Right atrium auricular region (tissue), 2 donors: ENCODE results near the gene UBXN4. TPM values are rescaled to one million over a fixed set of nuclear protein-coding genes. Genes with fewer than 3 reads are reported as not detected.
"Not testable (repeated sequence)": the region's sequence is repeated elsewhere in the genome, so short reads cannot be mapped to it uniquely, and the experiment has no call there.

ENCODE experiments used
- DNase-seq: peaks from one replicate; pipeline ENCODE4 v3.0.0-alpha.2; 2019; ENCODE audit warnings: low spot score
- H3K27ac ChIP-seq, 2 donors: fragments of 200-600 bp; sonication (generic); 1 replicate in 1 of 2; 2 replicates in 1 of 2; pipeline ENCODE4 v1.5.1; 2016 to 2019
- H3K27me3 ChIP-seq, 2 donors: fragments of 200-600 bp; sonication (generic); one replicate each; pipeline versions ENCODE4 v1.5.1 to v1.6.0; 2017 to 2019
- H3K36me3 ChIP-seq: fragments of 200-600 bp; sonication (generic); one replicate; pipeline ENCODE4 v1.5.1; 2016
- H3K4me1 ChIP-seq, 2 donors: fragments of 200-600 bp; sonication (generic); one replicate each; pipeline versions ENCODE4 v1.5.1 to v1.6.0; 2017 to 2019
- H3K4me3 ChIP-seq, 2 donors: fragments of 200-600 bp; sonication (generic); 1 replicate in 1 of 2; 2 replicates in 1 of 2; pipeline ENCODE4 v1.5.1; 2017 to 2019; ENCODE audit warnings: mild to moderate bottlenecking in 1 of 2, moderate library complexity in 1 of 2
- H3K9me3 ChIP-seq, 2 donors: fragments of 200-600 bp; sonication (generic); one replicate each; pipeline ENCODE4 v1.5.1; 2019
- total RNA-seq, 2 donors: library from RNA; depleted of rRNA; stranded (reverse); fragments of >200 nt; gene quantifications; one replicate each; pipeline ENCODE4 v1.1.0, GENCODE V29; 2016
- TF ChIP-seq, protein P1 (sequence below), 2 donors: fragments of 200-600 bp; sonication (generic); IDR thresholded peaks; one replicate each; pipeline ENCODE4 v1.5.1; 2019; ENCODE audit warnings: antibody characterized with exemption in 2 of 2

The UBXN4 gene
- total RNA-seq, 2 donors from 2014 or later: 37.5 to 48.7 TPM

DNA sequence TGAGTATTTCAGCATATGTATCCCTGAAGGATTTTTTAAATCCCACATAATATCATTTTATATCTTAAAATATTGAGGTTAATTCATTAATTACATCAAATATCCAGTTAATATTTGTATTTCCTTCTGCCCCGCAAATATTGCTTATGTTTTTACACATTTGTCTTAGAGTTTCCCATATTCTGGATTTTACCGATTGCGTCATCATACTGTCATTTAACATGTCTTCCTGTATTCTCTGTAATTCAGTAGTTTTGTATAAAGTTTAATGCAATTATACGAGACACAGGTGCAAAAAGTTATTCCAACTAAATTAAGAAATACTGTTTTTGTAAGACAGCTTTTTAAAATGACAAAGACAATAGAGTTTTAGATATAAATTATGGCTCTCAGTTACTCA lies 33.5 kb upstream of the UBXN4 start:
- Histone ChIP-seq H3K4me1 (no peaks in the 10 kb centered on the region), H3K27me3 (no peaks in the 10 kb centered on the region), H3K27ac (no peak overlapping the region), H3K4me3 (no peak overlapping the region), H3K9me3 (no peaks in the 10 kb centered on the region), H3K36me3 (no peaks in the 10 kb centered on the region)
- TF ChIP-seq, protein P1, sequence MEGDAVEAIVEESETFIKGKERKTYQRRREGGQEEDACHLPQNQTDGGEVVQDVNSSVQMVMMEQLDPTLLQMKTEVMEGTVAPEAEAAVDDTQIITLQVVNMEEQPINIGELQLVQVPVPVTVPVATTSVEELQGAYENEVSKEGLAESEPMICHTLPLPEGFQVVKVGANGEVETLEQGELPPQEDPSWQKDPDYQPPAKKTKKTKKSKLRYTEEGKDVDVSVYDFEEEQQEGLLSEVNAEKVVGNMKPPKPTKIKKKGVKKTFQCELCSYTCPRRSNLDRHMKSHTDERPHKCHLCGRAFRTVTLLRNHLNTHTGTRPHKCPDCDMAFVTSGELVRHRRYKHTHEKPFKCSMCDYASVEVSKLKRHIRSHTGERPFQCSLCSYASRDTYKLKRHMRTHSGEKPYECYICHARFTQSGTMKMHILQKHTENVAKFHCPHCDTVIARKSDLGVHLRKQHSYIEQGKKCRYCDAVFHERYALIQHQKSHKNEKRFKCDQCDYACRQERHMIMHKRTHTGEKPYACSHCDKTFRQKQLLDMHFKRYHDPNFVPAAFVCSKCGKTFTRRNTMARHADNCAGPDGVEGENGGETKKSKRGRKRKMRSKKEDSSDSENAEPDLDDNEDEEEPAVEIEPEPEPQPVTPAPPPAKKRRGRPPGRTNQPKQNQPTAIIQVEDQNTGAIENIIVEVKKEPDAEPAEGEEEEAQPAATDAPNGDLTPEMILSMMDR (IDR thresholded peaks at IDR 0.05): no peak
- DNase-seq: no peak

DNA sequence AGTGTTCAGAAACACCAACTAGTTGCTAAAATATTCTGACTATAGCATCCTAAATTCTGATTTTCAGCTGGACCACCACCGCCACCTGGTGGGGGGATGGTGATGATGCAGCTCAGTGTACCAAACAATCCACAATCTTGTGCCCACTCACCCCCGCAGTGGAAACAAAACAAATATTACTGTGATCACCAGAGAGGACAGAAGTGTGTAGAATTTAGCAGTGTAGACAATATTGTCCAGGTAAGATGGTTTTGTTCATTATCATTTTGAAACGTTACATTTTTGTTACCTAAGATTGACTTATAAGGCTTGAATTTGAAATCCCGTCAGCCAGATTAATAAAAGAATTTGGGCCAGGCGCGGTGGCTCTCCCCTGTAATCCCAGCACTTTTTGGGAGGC lies 31.7 kb upstream of the UBXN4 start:
- H3K27ac ChIP-seq: no peak overlapping the region
- H3K4me3 ChIP-seq: no peak overlapping the region
- H3K9me3 ChIP-seq: no peaks in the 10 kb centered on the region
- no peaks in the 10 kb centered on the region for H3K27me3 ChIP-seq
- no peaks in the 10 kb centered on the region for H3K36me3 ChIP-seq
- H3K4me1 ChIP-seq: no peaks in the 10 kb centered on the region
- DNase-seq: peak; percentile 69
- TF ChIP-seq, protein P1 (IDR thresholded peaks at IDR 0.05): peak; percentile 93 to 95

DNA sequence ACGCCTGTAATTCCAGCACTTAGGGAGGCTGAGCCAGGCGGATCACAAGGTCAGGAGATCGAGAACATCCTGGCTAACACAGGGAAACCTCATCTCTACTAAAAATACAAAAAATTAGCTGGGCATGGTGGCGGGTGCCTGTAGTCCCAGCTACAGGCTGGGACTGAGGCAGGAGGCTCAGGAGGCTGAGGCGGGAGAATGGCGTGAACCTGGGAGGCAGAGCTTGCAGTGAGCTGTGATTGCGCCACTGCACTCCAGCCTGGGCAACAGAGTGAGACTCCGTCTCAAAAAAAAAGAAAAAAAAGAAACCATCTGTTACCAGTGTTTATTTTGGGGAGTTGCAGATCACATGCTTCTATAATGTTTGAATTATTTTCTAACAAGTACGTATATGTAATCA lies 26.6 kb upstream of the UBXN4 start:
- not testable (repeated sequence) for H3K4me3 ChIP-seq, DNase-seq, H3K4me1 ChIP-seq, H3K9me3 ChIP-seq, H3K27ac ChIP-seq, H3K27me3 ChIP-seq
- H3K36me3 ChIP-seq: peaks cover 14% of the 10 kb centered on the region

DNA sequence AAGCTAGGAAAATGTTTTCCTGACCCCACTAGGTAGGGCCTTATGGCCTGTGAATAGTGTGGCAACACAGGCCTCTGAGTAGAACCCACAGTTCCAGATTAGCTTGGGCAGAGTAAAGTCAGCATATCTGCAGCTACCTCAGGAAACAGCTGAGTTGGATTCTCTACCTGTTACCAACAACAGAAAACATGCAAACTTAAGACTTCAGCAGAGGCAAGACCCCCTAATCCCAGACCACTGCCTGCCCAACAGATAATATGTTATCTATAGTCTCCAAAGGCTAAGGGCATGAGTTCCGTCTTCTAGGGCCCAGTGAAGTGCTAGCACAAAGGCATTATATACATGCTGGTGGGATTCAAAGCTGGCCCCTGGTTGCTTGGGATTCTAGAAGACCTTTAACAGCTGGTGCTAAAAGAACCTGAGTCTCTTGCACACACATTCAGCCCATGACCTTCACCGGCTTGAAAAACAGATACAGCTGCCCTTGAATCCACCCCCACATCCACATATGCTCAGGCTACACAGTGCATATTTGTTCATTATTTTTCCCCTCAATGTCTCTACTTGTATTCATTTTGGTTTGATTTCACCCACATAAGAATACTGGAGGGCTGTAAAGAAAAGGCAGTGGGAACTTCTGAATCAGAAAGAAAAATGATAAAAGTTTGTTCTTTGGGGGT lies 13.5 kb upstream of the UBXN4 start:
- H3K4me1 ChIP-seq: no peaks in the 10 kb centered on the region
- H3K36me3 ChIP-seq: no peaks in the 10 kb centered on the region
- no peaks in the 10 kb centered on the region for H3K27me3 ChIP-seq
- no peak overlapping the region for H3K27ac ChIP-seq
- no peak overlapping the region for H3K4me3 ChIP-seq
- TF ChIP-seq, protein P1 (IDR thresholded peaks at IDR 0.05): no peak
- DNase-seq: no peak
- H3K9me3 ChIP-seq: no peaks in the 10 kb centered on the region

DNA sequence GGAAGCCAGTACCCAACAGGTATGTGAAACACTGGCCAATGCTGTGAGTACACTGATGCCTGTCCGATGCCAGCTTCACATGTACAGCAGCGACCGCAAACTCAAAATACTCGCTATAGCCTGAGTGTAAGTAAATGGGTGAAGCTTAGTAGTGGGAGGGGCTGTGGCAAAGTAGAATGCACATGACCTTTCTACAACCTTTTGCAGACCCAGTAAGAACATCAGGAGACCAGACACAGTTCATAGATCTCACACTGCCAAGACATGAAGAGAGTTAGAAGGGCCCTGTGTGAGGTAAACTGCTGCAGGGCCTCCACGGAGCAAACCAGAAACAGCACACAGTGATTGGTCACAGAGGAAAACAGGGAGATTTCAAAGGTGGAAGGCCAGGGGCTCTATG lies 9.1 kb upstream of the UBXN4 start:
- Histone ChIP-seq H3K4me3 (no peak overlapping the region), H3K36me3 (no peaks in the 10 kb centered on the region), H3K9me3 (no peaks in the 10 kb centered on the region), H3K27me3 (no peaks in the 10 kb centered on the region), H3K27ac (no peak overlapping the region), H3K4me1 (no peaks in the 10 kb centered on the region)
- no peak for DNase-seq
- TF ChIP-seq, protein P1 (IDR thresholded peaks at IDR 0.05): no peak

DNA sequence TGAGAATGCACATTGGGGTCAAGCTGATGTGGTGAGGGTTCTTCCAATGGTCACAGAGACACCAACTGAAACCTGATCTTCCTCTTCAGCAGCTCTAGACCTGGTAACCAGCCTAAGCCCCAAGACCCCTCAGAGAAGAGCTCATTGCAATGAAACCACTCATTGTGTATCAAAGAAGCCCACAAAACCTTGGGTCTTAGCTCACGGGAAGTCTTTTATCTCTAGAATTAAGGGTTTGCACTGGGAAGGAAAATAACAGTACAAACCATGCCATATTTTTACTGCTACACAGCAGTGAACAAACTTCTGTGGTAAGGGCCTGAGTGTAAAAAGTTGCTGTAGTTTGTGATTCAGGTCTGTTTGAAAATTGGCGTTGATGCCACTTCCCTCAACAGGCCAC lies 8.6 kb upstream of the UBXN4 start:
- DNase-seq: no peak
- no peaks in the 10 kb centered on the region for H3K9me3 ChIP-seq
- H3K4me3 ChIP-seq: no peak overlapping the region
- H3K27ac ChIP-seq: no peak overlapping the region
- H3K27me3 ChIP-seq: no peaks in the 10 kb centered on the region
- no peaks in the 10 kb centered on the region for H3K36me3 ChIP-seq
- TF ChIP-seq, protein P1 (IDR thresholded peaks at IDR 0.05): no peak
- H3K4me1 ChIP-seq: no peaks in the 10 kb centered on the region
